ENCODE measurements around the gene MT4.
"Not testable (repeated sequence)": the region's sequence is repeated elsewhere in the genome, so short reads cannot be mapped to it uniquely, and the experiment has no call there.

MT4 gene

GRCh38 chr16:56560447-56560846 is 4.4 kb upstream of the MT4 start:
- Histone ChIP-seq H3K9ac (ENCODE audit: low read depth, low read length) (no peak overlapping the region), H3K36me3 (ENCODE audit: insufficient read depth, low read depth, low read length) (no peaks in the 10 kb centered on the region), H3K9me3 (ENCODE audit: insufficient read depth, low read depth, low read length) (no peaks in the 10 kb centered on the region), H3K4me3 (ENCODE audit: low read length) (no peak overlapping the region), H3K27ac (ENCODE audit: low read length) (no peak overlapping the region), H3K4me1 (ENCODE audit: insufficient read depth, low read length) (no peaks in the 10 kb centered on the region), H3K27me3 (ENCODE audit: insufficient read depth, low read length) (0 out of 2 replicates have a peak, but pooled peaks cover 5% of the 10 kb centered on the region)

DNA sequence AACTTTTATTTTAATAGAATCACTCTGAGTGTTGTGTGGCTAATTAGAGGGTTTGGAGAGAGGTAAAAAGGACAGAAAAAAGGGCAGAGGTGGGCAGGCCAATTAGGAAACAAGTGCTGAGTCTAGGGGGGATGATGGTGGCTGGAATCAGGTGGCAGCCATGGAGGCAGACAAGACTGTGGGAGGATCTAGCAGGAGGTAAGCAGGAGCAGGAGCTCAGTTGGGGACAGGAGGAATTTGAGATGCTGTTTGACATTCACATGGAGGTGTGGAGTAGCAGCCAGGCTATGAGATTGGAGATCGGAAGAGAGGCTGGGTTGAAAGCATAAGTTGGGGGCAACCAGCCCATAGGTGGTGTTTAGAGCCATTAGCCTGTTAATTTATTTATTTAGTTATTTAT is 3.7 kb upstream of the MT4 start:
- H3K9ac ChIP-seq (ENCODE audit: low read depth, low read length), result no peak overlapping the region
- no peaks in the 10 kb centered on the region for H3K4me1 ChIP-seq (ENCODE audit: insufficient read depth, low read length)
- H3K27me3 ChIP-seq (ENCODE audit: insufficient read depth, low read length), result 0 out of 2 replicates have a peak, but pooled peaks cover 4% of the 10 kb centered on the region
- no peaks in the 10 kb centered on the region for H3K36me3 ChIP-seq (ENCODE audit: insufficient read depth, low read depth, low read length)
- H3K4me3 ChIP-seq (ENCODE audit: low read length), result no peak overlapping the region
- H3K27ac ChIP-seq (ENCODE audit: low read length), result no peak overlapping the region
- no peaks in the 10 kb centered on the region for H3K9me3 ChIP-seq (ENCODE audit: insufficient read depth, low read depth, low read length)

DNA sequence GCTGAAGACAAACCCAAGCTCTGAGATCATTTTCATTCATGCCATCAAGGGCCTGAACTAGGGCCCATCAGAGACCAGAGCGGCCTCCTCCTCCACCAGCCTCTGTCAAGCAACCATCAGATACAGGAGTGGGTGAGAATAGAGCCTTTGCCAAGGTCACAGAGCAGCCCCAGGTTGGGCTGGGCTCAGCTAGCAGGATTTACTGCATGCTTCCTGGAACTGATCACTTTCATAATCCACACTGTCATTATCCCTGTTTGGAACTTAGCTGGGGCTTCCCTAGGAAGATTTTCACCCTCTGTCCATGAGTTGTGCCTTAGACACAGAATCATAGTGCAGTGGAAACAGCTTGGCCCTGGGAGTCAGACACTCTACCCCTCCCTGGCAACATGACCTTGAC is 5.1 kb downstream of the MT4 start:
- no peaks in the 10 kb centered on the region for H3K36me3 ChIP-seq (ENCODE audit: insufficient read depth, low read depth, low read length)
- no peaks in the 10 kb centered on the region for H3K9me3 ChIP-seq (ENCODE audit: insufficient read depth, low read depth, low read length)
- no peak overlapping the region for H3K27ac ChIP-seq (ENCODE audit: low read length)
- H3K4me3 ChIP-seq (ENCODE audit: low read length), result no peak overlapping the region
- peaks cover 23% of the 10 kb centered on the region for H3K27me3 ChIP-seq (ENCODE audit: insufficient read depth, low read length)
- no peaks in the 10 kb centered on the region for H3K4me1 ChIP-seq (ENCODE audit: insufficient read depth, low read length)
- no peak overlapping the region for H3K9ac ChIP-seq (ENCODE audit: low read depth, low read length)

DNA sequence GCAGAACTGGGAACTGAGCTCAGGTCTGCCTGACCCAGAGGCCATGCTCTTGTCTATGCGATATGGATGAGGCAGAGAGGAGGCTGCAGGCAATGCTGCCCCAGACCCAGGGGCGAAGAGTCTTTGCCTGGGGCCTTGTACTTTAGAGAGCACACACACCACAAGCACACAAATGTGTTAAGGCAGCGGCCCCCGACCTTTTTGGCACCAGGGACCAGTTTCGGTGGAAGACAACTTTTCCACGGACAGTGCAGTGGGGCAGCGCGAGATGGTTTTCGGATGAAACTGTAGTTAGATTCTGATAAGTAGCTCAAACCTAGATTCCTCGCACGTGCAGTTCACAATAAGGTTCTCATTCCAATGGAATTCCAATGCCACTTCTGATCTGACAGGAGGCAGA is 6.7 kb downstream of the MT4 start:
- H3K36me3 ChIP-seq (ENCODE audit: insufficient read depth, low read depth, low read length), result no peaks in the 10 kb centered on the region
- no peak overlapping the region for H3K4me3 ChIP-seq (ENCODE audit: low read length)
- H3K27ac ChIP-seq (ENCODE audit: low read length), result no peak overlapping the region
- H3K4me1 ChIP-seq (ENCODE audit: insufficient read depth, low read length), result no peaks in the 10 kb centered on the region
- no peaks in the 10 kb centered on the region for H3K9me3 ChIP-seq (ENCODE audit: insufficient read depth, low read depth, low read length)
- peaks cover 23% of the 10 kb centered on the region for H3K27me3 ChIP-seq (ENCODE audit: insufficient read depth, low read length)
- no peak overlapping the region for H3K9ac ChIP-seq (ENCODE audit: low read depth, low read length)

DNA sequence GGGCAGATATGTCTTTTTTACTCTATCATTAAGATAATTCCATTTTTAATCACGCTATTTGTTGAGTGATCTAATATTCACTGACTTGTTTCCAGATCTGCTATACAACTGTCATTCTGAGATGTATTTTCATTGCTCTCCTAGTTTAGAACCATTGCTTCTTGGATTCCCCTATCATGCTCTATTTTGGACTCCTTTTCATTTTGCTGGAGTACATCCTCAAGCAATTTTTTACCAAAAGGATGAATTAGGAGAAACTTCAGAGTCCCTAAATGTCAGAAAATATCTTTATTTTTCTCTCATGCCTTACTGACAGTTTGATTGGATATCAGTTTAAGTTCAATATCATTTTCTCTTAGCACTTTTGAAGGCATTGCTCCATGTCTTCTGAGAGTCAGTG is 9.8 kb downstream of the MT4 start:
- Histone ChIP-seq H3K9me3 (ENCODE audit: insufficient read depth, low read depth, low read length) (no peaks in the 10 kb centered on the region; the same call in 1 of the 2 replicates), H3K27ac (ENCODE audit: low read length) (no peak overlapping the region), H3K9ac (ENCODE audit: low read depth, low read length) (no peak overlapping the region), H3K27me3 (ENCODE audit: insufficient read depth, low read length) (no peaks in the 10 kb centered on the region; the same call in 1 of the 2 replicates), H3K36me3 (ENCODE audit: insufficient read depth, low read depth, low read length) (no peaks in the 10 kb centered on the region), H3K4me1 (ENCODE audit: insufficient read depth, low read length) (no peaks in the 10 kb centered on the region), H3K4me3 (ENCODE audit: low read length) (no peak overlapping the region)

GRCh38 chr16:56576585-56577299 is 11.9 kb downstream of the MT4 start:
- H3K9me3 ChIP-seq (ENCODE audit: insufficient read depth, low read depth, low read length), result no peaks in the 10 kb centered on the region; the same call in 1 of the 2 replicates
- no peak overlapping the region for H3K4me3 ChIP-seq (ENCODE audit: low read length)
- H3K27ac ChIP-seq (ENCODE audit: low read length), result no peak overlapping the region
- no peaks in the 10 kb centered on the region for H3K36me3 ChIP-seq (ENCODE audit: insufficient read depth, low read depth, low read length)
- no peaks in the 10 kb centered on the region for H3K4me1 ChIP-seq (ENCODE audit: insufficient read depth, low read length)
- no peak overlapping the region for H3K9ac ChIP-seq (ENCODE audit: low read depth, low read length)
- no peaks in the 10 kb centered on the region; the same call in 1 of the 2 replicates for H3K27me3 ChIP-seq (ENCODE audit: insufficient read depth, low read length)

- no peaks in the 10 kb centered on the region for H3K4me1 ChIP-seq (ENCODE audit: insufficient read depth, low read length)
- H3K36me3 ChIP-seq (ENCODE audit: insufficient read depth, low read depth, low read length), result no peaks in the 10 kb centered on the region
- no peak overlapping the region for H3K27ac ChIP-seq (ENCODE audit: low read length)
- no peaks in the 10 kb centered on the region; the same call in 1 of the 2 replicates for H3K9me3 ChIP-seq (ENCODE audit: insufficient read depth, low read depth, low read length)
- H3K4me3 ChIP-seq (ENCODE audit: low read length), result no peak overlapping the region
- H3K27me3 ChIP-seq (ENCODE audit: insufficient read depth, low read length), result no peaks in the 10 kb centered on the region; the same call in 1 of the 2 replicates
- H3K9ac ChIP-seq (ENCODE audit: low read depth, low read length), result no peak overlapping the region
Measured at GRCh38 chr16:56577300-56577625, 12.4 kb downstream of the MT4 start.

- H3K27me3 ChIP-seq (ENCODE audit: insufficient read depth, low read length), result peaks cover 3% of the 10 kb centered on the region
- no peak overlapping the region for H3K27ac ChIP-seq (ENCODE audit: low read length)
- H3K9me3 ChIP-seq (ENCODE audit: insufficient read depth, low read depth, low read length), result no peaks in the 10 kb centered on the region; the same call in 1 of the 2 replicates
- H3K36me3 ChIP-seq (ENCODE audit: insufficient read depth, low read depth, low read length), result no peaks in the 10 kb centered on the region
- H3K4me3 ChIP-seq (ENCODE audit: low read length), result no peak overlapping the region
- H3K4me1 ChIP-seq (ENCODE audit: insufficient read depth, low read length), result no peaks in the 10 kb centered on the region
- H3K9ac ChIP-seq (ENCODE audit: low read depth, low read length), result no peak overlapping the region
Measured at GRCh38 chr16:56580391-56581048, 15.6 kb downstream of the MT4 start.

DNA sequence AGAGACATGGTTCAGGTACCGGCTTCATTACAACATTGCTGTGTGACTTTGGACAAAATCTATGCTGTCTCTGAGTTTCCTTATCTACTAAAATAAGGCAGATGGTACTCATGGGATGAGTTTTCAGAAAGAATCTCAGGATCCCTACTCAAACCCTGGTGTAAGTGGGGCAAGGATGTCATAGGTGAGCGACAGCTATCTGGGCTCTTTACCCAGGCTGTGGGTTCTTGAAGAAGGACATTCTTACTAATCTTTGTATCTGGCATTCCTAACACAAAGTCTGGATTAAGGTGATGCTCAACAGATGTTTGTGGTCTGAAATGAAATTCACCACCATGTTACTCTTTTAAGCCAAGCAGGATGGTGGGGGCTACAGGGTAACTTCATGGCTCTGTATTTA is 18.0 kb downstream of the MT4 start:
- H3K4me3 ChIP-seq (ENCODE audit: low read length); H3K36me3 ChIP-seq (ENCODE audit: insufficient read depth, low read depth, low read length); H3K9ac ChIP-seq (ENCODE audit: low read depth, low read length); H3K4me1 ChIP-seq (ENCODE audit: insufficient read depth, low read length); H3K9me3 ChIP-seq (ENCODE audit: insufficient read depth, low read depth, low read length); H3K27ac ChIP-seq (ENCODE audit: low read length): not testable (repeated sequence)
- H3K27me3 ChIP-seq (ENCODE audit: insufficient read depth, low read length), result peaks cover 27% of the 10 kb centered on the region

DNA sequence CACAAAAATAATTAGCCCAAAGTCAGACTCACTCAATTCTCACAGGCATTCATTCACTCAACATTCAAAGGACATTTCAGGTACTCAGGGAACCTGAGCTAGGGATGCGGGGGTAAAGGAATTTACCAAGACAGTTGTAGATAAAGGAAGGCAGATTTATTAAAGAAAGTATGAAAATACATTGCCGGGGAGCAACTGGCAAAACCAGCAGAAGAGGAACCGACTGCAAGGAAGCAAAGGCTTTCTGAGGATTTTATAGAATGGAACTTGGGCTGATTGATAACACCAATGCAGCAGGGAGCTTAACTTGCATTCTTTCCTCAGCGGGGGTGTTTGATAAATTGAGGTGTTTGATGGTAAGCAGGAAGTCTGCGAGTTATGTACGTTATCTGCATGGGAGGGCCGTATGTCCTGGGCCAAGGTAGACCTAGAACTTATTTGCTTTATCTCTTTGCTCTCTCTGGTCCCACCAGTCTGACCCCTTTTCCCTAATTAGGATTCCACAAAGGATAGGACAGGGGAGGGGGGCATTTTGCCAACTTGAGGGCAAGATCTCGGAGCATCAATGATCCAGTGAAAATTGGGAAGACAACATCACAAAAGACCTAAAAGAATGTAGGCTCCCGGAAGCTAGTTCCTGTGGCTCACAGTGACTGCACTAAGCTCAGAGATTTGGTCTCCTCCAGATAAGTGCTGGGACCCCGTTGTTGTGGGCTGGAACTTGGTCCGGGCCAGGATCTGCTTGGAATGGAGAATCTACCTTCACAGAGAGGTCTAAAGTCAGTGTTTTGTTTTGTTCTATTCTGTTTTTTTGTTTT is 18.7 kb downstream of the MT4 start:
- Histone ChIP-seq H3K9me3 (ENCODE audit: insufficient read depth, low read depth, low read length) (no peaks in the 10 kb centered on the region), H3K9ac (ENCODE audit: low read depth, low read length) (no peak overlapping the region), H3K36me3 (ENCODE audit: insufficient read depth, low read depth, low read length) (no peaks in the 10 kb centered on the region), H3K27me3 (ENCODE audit: insufficient read depth, low read length) (peaks cover 33% of the 10 kb centered on the region), H3K27ac (ENCODE audit: low read length) (no peak overlapping the region), H3K4me3 (ENCODE audit: low read length) (no peak overlapping the region), H3K4me1 (ENCODE audit: insufficient read depth, low read length) (no peaks in the 10 kb centered on the region)

GRCh38 chr16:56584276-56584675 is 19.4 kb downstream of the MT4 start:
- Histone ChIP-seq H3K4me1 (ENCODE audit: insufficient read depth, low read length) (no peaks in the 10 kb centered on the region), H3K36me3 (ENCODE audit: insufficient read depth, low read depth, low read length) (no peaks in the 10 kb centered on the region), H3K27me3 (ENCODE audit: insufficient read depth, low read length) (peaks cover 40% of the 10 kb centered on the region), H3K27ac (ENCODE audit: low read length) (no peak overlapping the region), H3K9me3 (ENCODE audit: insufficient read depth, low read depth, low read length) (no peaks in the 10 kb centered on the region), H3K9ac (ENCODE audit: low read depth, low read length) (no peak overlapping the region), H3K4me3 (ENCODE audit: low read length) (no peak overlapping the region)

Data from iPS-20b (cell line).